Testis (tissue), 2 donors: ENCODE data around the gene KCNH5.

Experiments used
- CTCF ChIP-seq, 3 experiments: fragments of 450-650 bp in 2 of 3; fragments of 200-600 bp in 1 of 3; sonication (generic) in 1 of 3; IDR thresholded peaks; one replicate each; pipeline ENCODE4 v1.5.1; 2016 to 2019; ENCODE audit warnings: antibody characterized with exemption in 3 of 3, mild to moderate bottlenecking in 2 of 3, moderate library complexity in 1 of 3
- POLR2A ChIP-seq: fragments of 450-650 bp; IDR thresholded peaks from one replicate; pipeline ENCODE4 v1.6.1; 2017; ENCODE audit warnings: antibody characterized with exemption, mild to moderate bottlenecking, moderate library complexity

- TF ChIP-seq POLR2A (no peak), CTCF (IDR thresholded peaks at IDR 0.05) (no peak)
Observed at GRCh38 chr14:62768753-62769152, 276.5 kb downstream of the KCNH5 start.
